Neutrophil (primary cell): ENCODE measurements around the gene OTULINL.
A peak's percentile ranks its signal among the peaks of the same experiment; 100 is the strongest.

Source experiments
- H3K27ac ChIP-seq: fragments of 200-600 bp; sonication (generic); 2 replicates; pipeline ENCODE4 v1.5.1; 2016; ENCODE audit warnings: mild to moderate bottlenecking, moderate library complexity
- H3K27me3 ChIP-seq: fragments of 200-600 bp; sonication (generic); 2 replicates; pipeline ENCODE4 v1.6.0; 2016; ENCODE audit warnings: mild to moderate bottlenecking
- H3K36me3 ChIP-seq: fragments of 200-600 bp; sonication (generic); 2 replicates; pipeline ENCODE4 v1.5.1; 2017
- H3K4me1 ChIP-seq, 2 experiments: fragments of 200-600 bp in 1 of 2; sonication (generic) in 1 of 2; 1 replicate in 1 of 2; 2 replicates in 1 of 2; pipeline versions ENCODE4 v1.5.1 to v1.6.1; 2013 to 2016; ENCODE audit warnings: low read depth in 1 of 2, low read length in 1 of 2, mild to moderate bottlenecking in 1 of 2, moderate library complexity in 1 of 2; ENCODE audit not compliant: control insufficient read depth in 1 of 2, insufficient read depth in 1 of 2
- H3K4me3 ChIP-seq, 2 experiments: fragments of 200-600 bp in 1 of 2; sonication (generic) in 1 of 2; 1 replicate in 1 of 2; 2 replicates in 1 of 2; pipeline ENCODE4 v1.5.1; 2013 to 2016; ENCODE audit warnings: low read depth in 1 of 2, low read length in 1 of 2, mild to moderate bottlenecking in 1 of 2, moderate library complexity in 1 of 2
- H3K9me3 ChIP-seq: fragments of 200-600 bp; sonication (generic); 2 replicates; pipeline ENCODE4 v1.5.1; 2016
- CTCF ChIP-seq: fragments of 200-600 bp; sonication (generic); IDR thresholded peaks from 2 replicates; pipeline ENCODE4 v1.5.1; 2016; ENCODE audit warnings: antibody characterized with exemption

The OTULINL gene

GRCh38 chr5:14581106-14581890 is at the start of gene OTULINL:
Gene OTULINL, plus strand, starts transcription at chr5:14581792. Its CDS starts 103 bp downstream, at chr5:14581895.
- Histone ChIP-seq H3K9me3 (no peaks in the 10 kb centered on the region), H3K36me3 (no peaks in the 10 kb centered on the region), H3K4me1 (peaks cover 56 to 58% of the 10 kb centered on the region in 2 experiments), H3K27me3 (no peaks in the 10 kb centered on the region), H3K4me3 (peak within 1 kb of the TSS; percentile 87 to 88), H3K27ac (peak within 1 kb of the TSS; percentile 81)
- peak; percentile 26 for TF ChIP-seq CTCF

GRCh38 chr5:14532180-14532579 is 49.4 kb upstream of the OTULINL start:
- no peak overlapping the region for H3K4me3 ChIP-seq
- no peaks in the 10 kb centered on the region for H3K9me3 ChIP-seq
- no peak overlapping the region for H3K27ac ChIP-seq
- no peaks in the 10 kb centered on the region for H3K27me3 ChIP-seq
- no peaks in the 10 kb centered on the region for H3K4me1 ChIP-seq
- no peaks in the 10 kb centered on the region for H3K36me3 ChIP-seq
- TF ChIP-seq CTCF = no peak

DNA sequence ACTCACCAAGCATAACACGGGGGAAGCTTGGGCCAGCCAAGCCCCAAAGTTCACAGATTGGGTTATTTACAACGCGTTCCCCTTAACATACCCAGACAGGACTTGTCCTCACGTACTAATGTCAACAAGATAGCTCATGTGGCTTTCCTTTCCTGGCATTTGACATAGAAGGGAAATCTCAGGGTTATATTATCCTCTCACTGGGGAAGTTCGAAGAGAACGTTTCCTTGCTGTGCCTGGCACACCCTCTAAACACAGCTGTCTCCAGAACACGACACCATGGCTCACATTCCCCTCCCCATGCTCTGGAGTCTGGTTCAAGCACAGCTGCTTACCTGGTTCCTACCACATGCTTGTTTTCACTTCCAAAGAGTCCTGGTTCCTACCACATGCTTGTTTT is 46.8 kb upstream of the OTULINL start:
- H3K4me3 ChIP-seq = no peak overlapping the region
- no peaks in the 10 kb centered on the region for H3K36me3 ChIP-seq
- no peaks in the 10 kb centered on the region for H3K4me1 ChIP-seq
- H3K27me3 ChIP-seq = no peaks in the 10 kb centered on the region
- H3K27ac ChIP-seq = no peak overlapping the region
- H3K9me3 ChIP-seq = no peaks in the 10 kb centered on the region
- TF ChIP-seq CTCF = no peak

DNA sequence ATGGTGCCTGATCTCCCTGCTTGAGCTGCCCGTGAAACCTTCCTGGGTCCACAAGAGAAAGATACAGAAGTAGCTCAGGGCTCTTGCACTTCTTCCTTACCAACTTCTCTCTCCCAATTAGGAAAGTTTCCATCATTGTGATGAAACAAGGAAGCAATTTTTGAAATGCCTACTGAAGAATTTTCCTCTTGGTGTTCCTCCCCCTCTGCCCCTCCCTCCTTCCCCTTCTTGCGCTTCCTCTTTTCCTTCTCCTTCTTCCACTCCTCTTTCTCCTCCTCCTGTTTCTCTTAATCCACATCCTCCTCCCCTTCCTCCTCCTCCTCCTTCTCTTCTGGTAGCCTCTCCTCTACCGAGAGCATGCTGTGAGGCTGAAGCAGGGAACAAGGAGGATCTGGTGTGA is 36.3 kb upstream of the OTULINL start:
- no peaks in the 10 kb centered on the region for H3K27me3 ChIP-seq
- no peaks in the 10 kb centered on the region for H3K36me3 ChIP-seq
- H3K9me3 ChIP-seq = no peaks in the 10 kb centered on the region
- peak overlapping the region; percentile 80 for H3K27ac ChIP-seq
- peaks cover 76% of the 10 kb centered on the region in 2 experiments for H3K4me1 ChIP-seq
- H3K4me3 ChIP-seq = peak overlapping the region in 1 of 2 experiments; percentile 11
- no peak for TF ChIP-seq CTCF

- no peak for TF ChIP-seq CTCF
- Histone ChIP-seq H3K36me3 (no peaks in the 10 kb centered on the region), H3K27ac (peak overlapping the region; percentile 80), H3K4me1 (peaks cover 80 to 82% of the 10 kb centered on the region in 2 experiments), H3K4me3 (no peak overlapping the region), H3K27me3 (no peaks in the 10 kb centered on the region), H3K9me3 (no peaks in the 10 kb centered on the region)
Observed at GRCh38 chr5:14545862-14546261, 35.7 kb upstream of the OTULINL start.
